ENCODE data around the gene PROS1. TPM values are rescaled to one million over a fixed set of nuclear protein-coding genes. Genes with fewer than 3 reads are reported as not detected.
"Not testable (repeated sequence)": the region's sequence is repeated elsewhere in the genome, so short reads cannot be mapped to it uniquely, and the experiment has no call there.

PROS1 gene
- total RNA-seq, 4 donors from 2014 or later = 29.3 to 91.1 (median 42.1) TPM

DNA sequence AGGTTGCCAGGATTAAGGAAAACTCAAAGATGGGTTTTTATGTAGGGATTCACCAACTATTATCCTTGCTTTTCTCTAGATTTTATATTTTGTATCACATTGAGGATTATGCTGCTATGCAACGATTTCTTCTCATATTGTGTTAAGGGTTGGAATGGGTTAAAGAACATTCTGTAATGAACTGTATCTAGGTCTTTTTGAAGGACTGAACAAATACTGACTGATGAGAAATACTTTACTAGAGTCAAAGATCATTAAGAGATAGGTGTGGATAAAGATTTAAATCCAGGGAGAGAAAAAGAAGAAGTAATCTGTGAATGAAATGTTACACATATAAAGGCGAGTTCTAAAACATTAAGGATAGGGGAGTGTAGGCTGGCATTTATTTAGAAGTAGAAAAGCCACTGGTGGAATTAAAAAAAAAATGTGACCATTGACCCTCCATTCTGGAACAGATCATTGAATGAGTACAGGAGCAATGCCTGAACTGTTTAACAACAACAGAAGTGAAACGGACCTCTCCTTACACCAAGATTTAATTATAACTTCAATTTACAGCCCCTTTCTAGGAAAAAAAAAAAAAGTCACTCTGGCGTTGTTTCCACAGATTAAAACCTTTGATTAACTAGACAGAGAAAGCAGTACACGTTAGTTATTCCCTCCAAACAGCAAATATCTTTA is 39.2 kb downstream of the PROS1 start:
- Histone ChIP-seq H3K4me1 (no peaks in the 10 kb centered on the region), H3K4me3 (no peak overlapping the region), H3K9me3 (no peaks in the 10 kb centered on the region), H3K27me3 (no peaks in the 10 kb centered on the region), H3K27ac (no peak overlapping the region), H3K36me3 (no peaks in the 10 kb centered on the region)
- ATAC-seq = no peak
- TF ChIP-seq, protein P1, sequence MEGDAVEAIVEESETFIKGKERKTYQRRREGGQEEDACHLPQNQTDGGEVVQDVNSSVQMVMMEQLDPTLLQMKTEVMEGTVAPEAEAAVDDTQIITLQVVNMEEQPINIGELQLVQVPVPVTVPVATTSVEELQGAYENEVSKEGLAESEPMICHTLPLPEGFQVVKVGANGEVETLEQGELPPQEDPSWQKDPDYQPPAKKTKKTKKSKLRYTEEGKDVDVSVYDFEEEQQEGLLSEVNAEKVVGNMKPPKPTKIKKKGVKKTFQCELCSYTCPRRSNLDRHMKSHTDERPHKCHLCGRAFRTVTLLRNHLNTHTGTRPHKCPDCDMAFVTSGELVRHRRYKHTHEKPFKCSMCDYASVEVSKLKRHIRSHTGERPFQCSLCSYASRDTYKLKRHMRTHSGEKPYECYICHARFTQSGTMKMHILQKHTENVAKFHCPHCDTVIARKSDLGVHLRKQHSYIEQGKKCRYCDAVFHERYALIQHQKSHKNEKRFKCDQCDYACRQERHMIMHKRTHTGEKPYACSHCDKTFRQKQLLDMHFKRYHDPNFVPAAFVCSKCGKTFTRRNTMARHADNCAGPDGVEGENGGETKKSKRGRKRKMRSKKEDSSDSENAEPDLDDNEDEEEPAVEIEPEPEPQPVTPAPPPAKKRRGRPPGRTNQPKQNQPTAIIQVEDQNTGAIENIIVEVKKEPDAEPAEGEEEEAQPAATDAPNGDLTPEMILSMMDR (IDR thresholded peaks at IDR 0.05) = no peak
- no peak for TF ChIP-seq POLR2AphosphoS5 (IDR thresholded peaks at IDR 0.05)
- TF ChIP-seq POLR2A (IDR thresholded peaks at IDR 0.05) = no peak
- no peak for TF ChIP-seq EP300 (IDR thresholded peaks at IDR 0.05)
- WGBS, 2 donors (ENCODE audit: low coverage in 1 of 2) = 63 to 78% methylated on average over 5 of the region's 5 CpGs

- H3K4me3 ChIP-seq = no peak overlapping the region
- H3K27me3 ChIP-seq = no peaks in the 10 kb centered on the region
- no peaks in the 10 kb centered on the region for H3K9me3 ChIP-seq
- 86 to 92% methylated on average over 4 to 5 of the region's 5 CpGs for WGBS, 2 donors (ENCODE audit: low coverage in 1 of 2)
- H3K4me1 ChIP-seq = no peaks in the 10 kb centered on the region
- no peak overlapping the region for H3K27ac ChIP-seq
- H3K36me3 ChIP-seq = peaks cover 0 to 2% of the 10 kb centered on the region in 2 donors
- ATAC-seq = no peak
- TF ChIP-seq POLR2A (IDR thresholded peaks at IDR 0.05) = no peak
- TF ChIP-seq, protein P1 (IDR thresholded peaks at IDR 0.05) = no peak
- no peak for TF ChIP-seq EP300 (IDR thresholded peaks at IDR 0.05)
- TF ChIP-seq POLR2AphosphoS5 (IDR thresholded peaks at IDR 0.05) = no peak
These were observed 42.0 kb downstream of the PROS1 start for GRCh38 chr3:93931597-93932229.

- H3K4me1 ChIP-seq = no peaks in the 10 kb centered on the region
- ATAC-seq = no peak
- H3K9me3 ChIP-seq = no peaks in the 10 kb centered on the region
- H3K4me3 ChIP-seq = no peak overlapping the region
- H3K36me3 ChIP-seq = peaks cover 0 to 10% of the 10 kb centered on the region in 2 donors
- no peak overlapping the region for H3K27ac ChIP-seq
- 66 to 81% methylated on average over 3 of the region's 3 CpGs for WGBS, 2 donors (ENCODE audit: low coverage in 1 of 2)
- no peaks in the 10 kb centered on the region for H3K27me3 ChIP-seq
- TF ChIP-seq POLR2A (IDR thresholded peaks at IDR 0.05) (no peak), EP300 (IDR thresholded peaks at IDR 0.05) (no peak), POLR2AphosphoS5 (IDR thresholded peaks at IDR 0.05) (no peak)
These were observed 43.7 kb downstream of the PROS1 start for GRCh38 chr3:93930041-93930440.

GRCh38 chr3:93926789-93927188 is 46.9 kb downstream of the PROS1 start:
- Histone ChIP-seq H3K4me1 (no peaks in the 10 kb centered on the region), H3K36me3 (peaks cover 0 to 10% of the 10 kb centered on the region in 2 donors), H3K4me3 (no peak overlapping the region), H3K9me3 (no peaks in the 10 kb centered on the region), H3K27ac (no peak overlapping the region), H3K27me3 (no peaks in the 10 kb centered on the region)
- TF ChIP-seq EP300 (IDR thresholded peaks at IDR 0.05) (no peak), POLR2A (IDR thresholded peaks at IDR 0.05) (no peak), POLR2AphosphoS5 (IDR thresholded peaks at IDR 0.05) (no peak)
- ATAC-seq = no peak

GRCh38 chr3:93924491-93924890 is 49.2 kb downstream of the PROS1 start:
- Histone ChIP-seq H3K4me1 (no peaks in the 10 kb centered on the region), H3K27me3 (no peaks in the 10 kb centered on the region), H3K36me3 (peaks cover 0 to 10% of the 10 kb centered on the region in 2 donors), H3K27ac (no peak overlapping the region), H3K4me3 (no peak overlapping the region), H3K9me3 (no peaks in the 10 kb centered on the region)
- TF ChIP-seq POLR2A (IDR thresholded peaks at IDR 0.05) = no peak
- TF ChIP-seq POLR2AphosphoS5 (IDR thresholded peaks at IDR 0.05) = no peak
- TF ChIP-seq, protein P1 (IDR thresholded peaks at IDR 0.05) = no peak
- TF ChIP-seq EP300 (IDR thresholded peaks at IDR 0.05) = no peak
- ATAC-seq = no peak
- WGBS, 2 donors (ENCODE audit: low coverage in 1 of 2) = 74 to 89% methylated on average over 2 of the region's 2 CpGs

- Histone ChIP-seq H3K27me3 (no peaks in the 10 kb centered on the region), H3K4me3 (no peak overlapping the region), H3K9me3 (no peaks in the 10 kb centered on the region), H3K4me1 (no peaks in the 10 kb centered on the region), H3K36me3 (peaks cover 0 to 10% of the 10 kb centered on the region in 2 donors), H3K27ac (no peak overlapping the region)
- ATAC-seq = no peak
- 90 to 91% methylated on average over 2 of the region's 2 CpGs for WGBS, 2 donors (ENCODE audit: low coverage in 1 of 2)
- TF ChIP-seq, protein P1 (IDR thresholded peaks at IDR 0.05) = no peak
- TF ChIP-seq POLR2A (IDR thresholded peaks at IDR 0.05) (no peak), EP300 (IDR thresholded peaks at IDR 0.05) (no peak), POLR2AphosphoS5 (IDR thresholded peaks at IDR 0.05) (no peak)
These were observed 50.7 kb downstream of the PROS1 start for GRCh38 chr3:93923006-93923405.

- not testable (repeated sequence) for H3K9me3 ChIP-seq, H3K4me1 ChIP-seq, H3K27ac ChIP-seq, H3K4me3 ChIP-seq, H3K36me3 ChIP-seq, ATAC-seq, H3K27me3 ChIP-seq
- no CpG with 5 or more reads among the region's 17 CpGs for WGBS, 2 donors (ENCODE audit: low coverage in 1 of 2)
These were observed 56.1 kb downstream of the PROS1 start for GRCh38 chr3:93917546-93918029.

DNA sequence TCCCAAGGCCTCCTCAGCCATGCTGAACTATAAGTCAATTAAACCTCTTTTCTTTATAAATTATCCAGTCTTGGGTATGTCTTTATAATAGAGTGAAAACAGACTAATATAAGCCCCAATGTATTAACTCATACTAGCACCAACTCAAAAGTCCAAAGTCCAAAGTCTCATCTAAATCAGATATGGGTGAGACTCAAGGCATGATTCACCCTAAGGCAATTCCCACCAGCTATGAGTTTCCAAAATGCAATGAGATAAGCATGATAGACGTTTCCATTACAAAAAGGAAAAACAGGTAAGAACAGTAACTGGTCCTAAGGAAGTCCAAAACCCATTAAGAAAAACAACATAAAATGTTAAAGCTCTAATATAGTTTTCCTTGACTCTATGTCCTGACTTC is 60.1 kb downstream of the PROS1 start:
- not testable (repeated sequence) for ATAC-seq, H3K4me3 ChIP-seq, H3K9me3 ChIP-seq, H3K27ac ChIP-seq, H3K36me3 ChIP-seq, H3K27me3 ChIP-seq
- H3K4me1 ChIP-seq = peaks cover 0 to 23% (median 6%) of the 10 kb centered on the region in 3 donors
- WGBS, 2 donors (ENCODE audit: low coverage in 1 of 2) = 33 to 71% methylated on average over 1 of the region's 1 CpG

Data from gastroesophageal sphincter (tissue), 4 donors.